GOT3 (cell line): Measurements from ENCODE around the gene STARD10.
"Not testable (repeated sequence)": the region's sequence is repeated elsewhere in the genome, so short reads cannot be mapped to it uniquely, and the experiment has no call there.

Experiments
- DNase-seq: peaks from one replicate; lab custom pipeline; 2025; ENCODE audit warnings: mixed read lengths; lab: John Stamatoyannopoulos, UW

Gene STARD10

GRCh38 chr11:72826191-72826941, 32.5 kb upstream of the STARD10 start:
- no peak for DNase-seq

GRCh38 chr11:72825661-72826060, 31.8 kb upstream of the STARD10 start:
- DNase-seq, result no peak

GRCh38 chr11:72824811-72825505, 31.1 kb upstream of the STARD10 start:
- no peak for DNase-seq

GRCh38 chr11:72824020-72824419, 30.2 kb upstream of the STARD10 start:
- no peak for DNase-seq

GRCh38 chr11:72823105-72823804, 29.4 kb upstream of the STARD10 start:
- DNase-seq, result no peak

- DNase-seq, result peak; percentile 46
Measured at GRCh38 chr11:72821920-72822799, 28.3 kb upstream of the STARD10 start.

- no peak for DNase-seq
Measured at GRCh38 chr11:72821221-72821919, 27.5 kb upstream of the STARD10 start.

GRCh38 chr11:72820439-72821139, 26.7 kb upstream of the STARD10 start:
- no peak for DNase-seq

GRCh38 chr11:72818971-72819370, 25.1 kb upstream of the STARD10 start:
- no peak for DNase-seq

- DNase-seq, result no peak
Measured at GRCh38 chr11:72817966-72818365, 24.1 kb upstream of the STARD10 start.

GRCh38 chr11:72816404-72816990, 22.6 kb upstream of the STARD10 start:
- DNase-seq, result no peak

- no peak for DNase-seq
Measured at GRCh38 chr11:72815110-72815618, 21.3 kb upstream of the STARD10 start.

- DNase-seq, result peak; percentile 81
Measured at GRCh38 chr11:72814286-72815109, 20.7 kb upstream of the STARD10 start, which contains the start of gene ATG16L2. ATG16L2 (plus strand) TSS chr11:72814411; CDS start chr11:72814446, 35 bp downstream.

- peak; percentile 81 for DNase-seq
Measured at GRCh38 chr11:72813740-72814285, 20.0 kb upstream of the STARD10 start.

GRCh38 chr11:72812967-72813739, 19.3 kb upstream of the STARD10 start:
- peak; percentile 51 for DNase-seq

- no peak for DNase-seq
Measured at GRCh38 chr11:72812604-72812966, 18.7 kb upstream of the STARD10 start.

GRCh38 chr11:72811686-72812085, 17.8 kb upstream of the STARD10 start:
- DNase-seq, result not testable (repeated sequence)

GRCh38 chr11:72808331-72808798, 14.5 kb upstream of the STARD10 start:
- DNase-seq, result no peak
